Endothelial cell of umbilical vein (primary cell): Measurements from ENCODE around the gene GTF2E1. TPM values are rescaled to one million over a fixed set of nuclear protein-coding genes. Genes with fewer than 3 reads are reported as not detected.

Source experiments
- Bru-seq: library from RNA; stranded (reverse); fragments of 400-500 nt; gene quantifications from one replicate; lab custom pipeline; 2021; lab: Mats Ljungman, UMichigan
- BruChase-seq, 2 experiments: library from RNA; stranded (reverse); fragments of 400-500 nt; gene quantifications; one replicate each; lab custom pipeline; 2021; lab: Mats Ljungman, UMichigan
- BruUV-seq: library from RNA; stranded (reverse); fragments of 400-500 nt; replicated peaks from 2 replicates; lab custom pipeline; 2021; lab: Mats Ljungman, UMichigan
- CTCF ChIA-PET: fragments of 300-600, 350-600 bp; sonication (Branson Sonifier 250); formaldehyde crosslinking; loops from one replicate; lab custom pipeline; 2021; ENCODE audit warnings: antibody characterized with exemption, inconsistent platforms; lab: Charles Lee
- POLR2A ChIA-PET: fragments of 300-600, 350-600 bp; sonication (Branson Sonifier 250); formaldehyde crosslinking; loops from one replicate; lab custom pipeline; 2021; ENCODE audit warnings: antibody characterized with exemption, inconsistent platforms; lab: Charles Lee
- DNase-seq: peaks from one replicate; pipeline ENCODE4 v3.0.0-alpha.2; 2011; ENCODE audit warnings: low read depth, low spot score
- FAIRE-seq: peaks from 2 replicates; lab custom pipeline; 2011; peaks lifted over from hg19 to GRCh38; lab: Jason Lieb, UNC
- H2AFZ ChIP-seq: 2 replicates; pipeline ENCODE4 v1.6.0; 2012; ENCODE audit warnings: low read depth, low read length, control low read depth, inconsistent platforms
- H3K27ac ChIP-seq: 2 replicates; pipeline ENCODE4 v1.5.1; 2011; ENCODE audit warnings: low read depth, mild to moderate bottlenecking, control low read depth, low read length, moderate library complexity; ENCODE audit not compliant: insufficient read depth
- H3K27me3 ChIP-seq, 2 experiments: 2 replicates each; pipeline versions ENCODE4 v1.6.0 to v1.6.1; 2011; ENCODE audit warnings: low read length in 2 of 2, mixed read lengths in 1 of 2; ENCODE audit not compliant: control insufficient read depth in 2 of 2, insufficient read depth in 2 of 2
- H3K36me3 ChIP-seq, 2 experiments: 2 replicates in 1 of 2; 3 replicates in 1 of 2; pipeline ENCODE4 v1.5.1; 2011; ENCODE audit warnings: low read length in 2 of 2, mild to moderate bottlenecking in 1 of 2, moderate library complexity in 1 of 2; ENCODE audit not compliant: control insufficient read depth in 2 of 2, insufficient read depth in 2 of 2; ENCODE audit errors: extremely low read depth in 1 of 2
- H3K4me1 ChIP-seq: 3 replicates; pipeline ENCODE4 v1.5.1; 2011; ENCODE audit warnings: mild to moderate bottlenecking, low read length; ENCODE audit not compliant: control insufficient read depth, insufficient read depth; ENCODE audit errors: extremely low read depth
- H3K4me2 ChIP-seq: 2 replicates; pipeline ENCODE4 v1.6.1; 2011; ENCODE audit warnings: low read length, control low read depth, mixed read lengths; ENCODE audit not compliant: insufficient read depth
- H3K4me3 ChIP-seq, 3 experiments: fragments of 200-600 bp in 1 of 3; sonication (generic), shearing (Covaris generic) in 1 of 3; replicated peaks in 1 of 3; 2 replicates each; pipeline ENCODE4 v1.5.1; 2011 to 2016; ENCODE audit warnings: control low read depth in 3 of 3, low read length in 3 of 3, mild to moderate bottlenecking in 2 of 3, inconsistent platforms in 1 of 3, low read depth in 1 of 3, moderate library complexity in 1 of 3; ENCODE audit not compliant: insufficient read depth in 1 of 3
- H3K79me2 ChIP-seq: 2 replicates; pipeline ENCODE4 v1.6.0; 2012; ENCODE audit warnings: low read length, inconsistent platforms; ENCODE audit not compliant: control insufficient read depth, insufficient read depth
- H3K9ac ChIP-seq: replicated peaks from 2 replicates; pipeline ENCODE3; 2011; ENCODE audit warnings: low read length, control low read depth; ENCODE audit not compliant: insufficient read depth; ENCODE audit errors: extremely low read depth
- H3K9me1 ChIP-seq: replicated peaks from 3 replicates; pipeline ENCODE4 v1.6.0; 2011; ENCODE audit warnings: mild to moderate bottlenecking, low read length; ENCODE audit not compliant: control insufficient read depth, insufficient read depth; ENCODE audit errors: extremely low read depth
- H3K9me3 ChIP-seq: replicated peaks from 2 replicates; pipeline ENCODE4 v1.5.1; 2012; ENCODE audit warnings: low read length, inconsistent platforms; ENCODE audit not compliant: control insufficient read depth, insufficient read depth
- H4K20me1 ChIP-seq: replicated peaks from 2 replicates; pipeline ENCODE3; 2011; ENCODE audit warnings: mild to moderate bottlenecking, low read length; ENCODE audit not compliant: control insufficient read depth, insufficient read depth; ENCODE audit errors: extremely low read depth
- JUN ChIP-seq: IDR thresholded peaks from 2 replicates; pipeline ENCODE4 v1.6.1; 2011; ENCODE audit warnings: borderline replicate concordance, low read depth; ENCODE audit not compliant: insufficient read length, insufficient read depth
- MAX ChIP-seq: IDR thresholded peaks from 2 replicates; pipeline ENCODE4 v1.6.1; 2011; ENCODE audit not compliant: insufficient read depth, insufficient read length
- POLR2A ChIP-seq: IDR thresholded peaks from 2 replicates; pipeline ENCODE4 v1.6.1; 2012; ENCODE audit warnings: low read depth, mild to moderate bottlenecking, control low read depth, low read length
- POLR2AphosphoS5 ChIP-seq: IDR thresholded peaks from 2 replicates; pipeline ENCODE4 v1.6.1; 2012; ENCODE audit warnings: low read depth, mild to moderate bottlenecking, control low read depth, low read length, moderate library complexity; ENCODE audit not compliant: insufficient read depth
- dilution Hi-C: fragments of 300-500 bp; cut with MboI; formaldehyde crosslinking; loops from one replicate; pipeline ENCODE4 v1.15.0; 2019; ENCODE audit warnings: low sequenced_read_pairs; ENCODE audit not compliant: extremely low pct_ligation_motif_present
- intact Hi-C: fragments of 100-400 bp; cut with micrococcal nuclease; formaldehyde crosslinking; loops from one replicate; pipeline ENCODE4 v1.10.0; 2022
- long read RNA-seq: library from polyadenylated mRNA; stranded (forward); transcript quantifications from one replicate; pipeline ENCODE4 v2.0.0, GENCODE V29; 2021
- polyA minus RNA-seq, 3 experiments: library from RNA; depleted of rRNA, polyadenylated mRNA; stranded (reverse); fragments of >200 nt; gene quantifications; 1 replicate in 1 of 3; 2 replicates in 2 of 3; pipeline ENCODE4 v1.2.3, GENCODE V29; 2011
- polyA plus RNA-seq, 4 experiments: library from polyadenylated mRNA; depleted of rRNA in 3 of 4; stranded (reverse) in 3 of 4; unstranded in 1 of 4; fragments of >200 nt; gene quantifications; 2 replicates each; pipeline versions ENCODE4 v1.2.1 to v1.2.3, GENCODE V29; 2011 to 2012; ENCODE audit warnings: missing spikeins in 1 of 4
- total RNA-seq: library from RNA; stranded (reverse); gene quantifications from 2 replicates; pipeline ENCODE4 v1.2.3, GENCODE V29; 2021

Gene GTF2E1
- total RNA-seq = 25.5 and 27.7 TPM in 2 replicates
- 7.3 and 10.6 TPM in 2 replicates for polyA plus RNA-seq
- 11.6 and 11.9 TPM in 2 replicates for polyA plus RNA-seq (2011; cell fraction: cytosol; rRNA removed)
- polyA plus RNA-seq (2011; cell fraction: nucleus; rRNA removed) = 5.6 and 9.8 TPM in 2 replicates
- 13.8 and 18.4 TPM in 2 replicates for polyA plus RNA-seq (2012)
- 18.9 and 24.6 TPM in 2 replicates for polyA minus RNA-seq
- 13.4 TPM for polyA minus RNA-seq (2011; cell fraction: cytosol; rRNA and poly(A)+ RNA removed)
- polyA minus RNA-seq (2011; cell fraction: nucleus; rRNA and poly(A)+ RNA removed) = 4.8 and 10.3 TPM in 2 replicates
- percentile 74 among the genes with signal in this experiment for Bru-seq, nascent RNA
- BruChase-seq, experiment 1, labeled RNA remaining after a 6-hour chase = percentile 54 among the genes with signal in this experiment
- BruChase-seq, experiment 2, labeled RNA remaining after a 2-hour chase = percentile 66 among the genes with signal in this experiment
- long read RNA-seq, transcript GTF2E1-201 (5 exons, 3,012 nt) = major isoform, 28 of 38 reads
- long read RNA-seq, partial matches to known transcripts = 3 of 38 reads
- long read RNA-seq, other reads (novel, unspliced or antisense) = 6 of 38 reads

GRCh38 chr3:120742198-120742848 is at the start of gene GTF2E1, which contains the start of gene RABL3:
TSS of gene GTF2E1 (plus strand) at chr3:120742744. CDS start at chr3:120750553, 7,809 bp downstream.
TSS of gene RABL3 (minus strand) at chr3:120742516. CDS start at chr3:120742507, 9 bp downstream.
- DNase-seq = peak; percentile 100
- Histone ChIP-seq H3K27me3 (no peaks in the 10 kb centered on the region), H3K9me3 (no peaks in the 10 kb centered on the region), H3K9ac (peak within 1 kb of the TSS; percentile 95), H3K4me2 (peak within 1 kb of the TSS; percentile 92), H3K4me3 (peak within 1 kb of the TSS; percentile 67 to 96 (median 81)), H3K4me1 (peaks cover 29% of the 10 kb centered on the region), H4K20me1 (no peaks in the 10 kb centered on the region), H3K27ac (peak within 1 kb of the TSS; percentile 93), H2AFZ (peak within 1 kb of the TSS; percentile 73), H3K79me2 (peaks cover 45% of the 10 kb centered on the region), H3K36me3 (peaks cover 0 to 2% of the 10 kb centered on the region in 2 experiments), H3K9me1 (no peaks in the 10 kb centered on the region)
- FAIRE-seq = peak; percentile 100
- no TSS peak for BruUV-seq
- ChIA-PET CTCF (interaction anchor here (0.6 to 3.6 kb wide), 6 partner anchors 28 to 182 kb away, joined by 3 to 28 read pairs (median 4); no protein-coding TSS in a partner anchor), POLR2A (interaction anchor here (0.8 to 1.6 kb wide), 4 partner anchors 39 to 146 kb away, joined by 3 to 6 read pairs (median 4); partner anchors contain the start of gene NDUFB4)
- intact Hi-C loops = loop anchor here (1.0 to 5.0 kb wide), 8 partner anchors 39 to 181 kb away; partner anchors contain the start of genes NDUFB4 and STXBP5L
- dilution Hi-C loops = no loop called here
- no peak for TF ChIP-seq JUN
- peak; percentile 73 for TF ChIP-seq POLR2A
- TF ChIP-seq MAX = peak; percentile 41
- peak; percentile 76 for TF ChIP-seq POLR2AphosphoS5
